Measurements from ENCODE around the gene KRT9.
A peak's percentile ranks its signal among the peaks of the same experiment; 100 is the strongest.

The KRT9 gene

DNA sequence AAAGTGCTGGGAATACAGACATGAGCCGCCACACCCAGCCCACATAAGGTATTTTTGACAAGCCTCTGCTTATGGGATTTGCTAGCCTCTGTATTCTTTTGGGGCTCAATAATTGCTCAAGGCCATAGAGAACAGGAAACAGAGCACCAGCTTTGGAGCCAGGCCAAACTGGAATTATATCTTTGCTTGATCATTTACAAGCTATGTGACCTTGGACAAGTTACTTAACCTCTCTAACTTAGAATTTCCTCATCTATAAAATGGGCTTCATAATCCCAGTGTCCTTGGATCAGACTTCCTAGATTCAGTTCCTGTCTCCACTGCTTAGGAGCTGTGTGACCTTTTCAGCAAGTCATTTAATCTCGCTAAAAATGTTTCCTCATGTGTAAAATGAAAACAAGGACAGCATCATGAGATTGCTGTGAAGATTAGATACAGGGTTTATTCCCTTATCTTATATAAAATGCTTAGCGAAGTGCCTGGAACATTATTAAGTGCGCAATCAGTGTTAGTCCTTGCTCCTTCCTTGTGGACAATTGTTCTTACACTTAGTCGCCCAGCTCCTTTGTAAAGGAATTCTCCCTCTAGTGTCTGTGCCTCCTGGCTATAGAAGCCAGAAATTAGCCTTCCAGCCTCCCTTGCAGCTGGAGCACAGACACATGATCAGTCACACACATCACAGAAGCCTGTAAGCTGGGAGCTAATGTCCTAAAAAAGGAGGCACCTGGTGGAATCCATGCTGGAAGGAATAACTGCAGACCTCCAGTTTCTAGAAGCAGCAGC is 16.6 kb downstream of the KRT9 start:
- Mint-ChIP-seq H3K4me1 (no peaks in the 10 kb centered on the region), H3K36me3 (ENCODE audit: insufficient read depth) (no peaks in the 10 kb centered on the region), H3K27me3 (peaks cover 87% of the 10 kb centered on the region), H3K4me3 (no peak overlapping the region), H3K27ac (ENCODE audit: low read depth) (no peak overlapping the region), H3K9me3 (no peaks in the 10 kb centered on the region)
- DNase-seq (ENCODE audit: low spot score in 2 of 2) (no peak), ATAC-seq (replicated peaks; ENCODE audit: extremely low read depth, poor library complexity, severe bottlenecking) (no peak)

DNA sequence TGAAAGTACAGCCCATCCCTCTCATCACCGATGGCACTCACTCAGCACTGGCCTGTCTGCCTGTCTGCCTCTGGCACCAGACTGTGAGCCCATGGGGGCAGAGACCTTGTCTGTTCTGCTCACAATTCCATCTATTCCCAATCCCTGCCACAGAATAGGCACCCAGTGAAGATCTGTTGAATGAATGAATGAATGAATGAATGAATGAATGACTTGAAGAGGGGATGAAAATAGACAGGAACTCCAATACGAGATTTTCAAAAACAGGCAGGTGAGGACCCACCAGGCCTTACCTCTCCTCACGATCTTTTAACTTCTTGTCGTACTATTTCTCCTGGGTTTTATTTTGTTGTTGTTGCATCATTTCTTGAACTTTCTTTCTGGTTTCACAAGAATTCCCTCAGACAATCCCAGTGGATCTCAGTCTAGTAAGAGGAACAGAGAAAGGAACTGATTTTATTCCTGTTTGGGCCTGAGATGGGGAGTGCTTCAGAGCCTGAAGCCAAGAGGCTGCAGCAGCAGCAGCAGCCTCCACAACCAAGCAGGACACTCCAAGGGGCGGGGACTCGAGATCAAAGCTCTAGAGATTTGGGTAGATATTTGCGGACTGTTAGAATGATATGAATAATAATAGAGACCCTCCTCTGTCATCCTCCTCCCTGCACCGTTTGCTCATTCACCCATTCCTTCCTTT is 17.7 kb downstream of the KRT9 start:
- H3K9me3 Mint-ChIP-seq = no peaks in the 10 kb centered on the region
- H3K4me1 Mint-ChIP-seq = peaks cover 5% of the 10 kb centered on the region
- no peak overlapping the region for H3K27ac Mint-ChIP-seq (ENCODE audit: low read depth)
- H3K36me3 Mint-ChIP-seq (ENCODE audit: insufficient read depth) = no peaks in the 10 kb centered on the region
- no peak for DNase-seq (ENCODE audit: low spot score in 2 of 2)
- no peak for ATAC-seq (replicated peaks; ENCODE audit: extremely low read depth, poor library complexity, severe bottlenecking)
- H3K27me3 Mint-ChIP-seq = peaks cover 76% of the 10 kb centered on the region
- H3K4me3 Mint-ChIP-seq = no peak overlapping the region

DNA sequence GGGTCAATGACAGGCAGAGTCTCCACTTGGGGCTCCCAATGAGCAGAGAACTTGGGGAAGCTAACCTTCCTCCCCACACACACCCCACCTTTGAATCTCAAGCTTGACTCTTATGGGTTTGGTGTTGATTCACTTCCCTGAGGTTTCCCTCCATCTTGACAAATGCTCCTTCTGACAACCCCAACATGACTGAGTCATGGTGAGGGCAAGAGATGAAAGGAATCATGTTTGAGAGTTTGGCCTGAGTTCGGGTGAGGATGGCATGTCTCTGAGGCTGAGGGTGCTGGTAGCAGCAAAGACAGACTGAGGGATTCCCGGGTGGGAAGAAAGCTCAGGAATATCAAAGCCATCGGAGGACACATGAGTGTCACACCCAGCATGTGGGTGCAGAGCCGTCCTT is 18.7 kb downstream of the KRT9 start:
- Mint-ChIP-seq H3K27me3 (peaks cover 68% of the 10 kb centered on the region), H3K4me1 (peaks cover 13% of the 10 kb centered on the region), H3K36me3 (ENCODE audit: insufficient read depth) (no peaks in the 10 kb centered on the region), H3K27ac (ENCODE audit: low read depth) (no peak overlapping the region), H3K4me3 (no peak overlapping the region), H3K9me3 (no peaks in the 10 kb centered on the region)
- no peak for DNase-seq (ENCODE audit: low spot score in 2 of 2)
- ATAC-seq (replicated peaks; ENCODE audit: extremely low read depth, poor library complexity, severe bottlenecking) = no peak

DNA sequence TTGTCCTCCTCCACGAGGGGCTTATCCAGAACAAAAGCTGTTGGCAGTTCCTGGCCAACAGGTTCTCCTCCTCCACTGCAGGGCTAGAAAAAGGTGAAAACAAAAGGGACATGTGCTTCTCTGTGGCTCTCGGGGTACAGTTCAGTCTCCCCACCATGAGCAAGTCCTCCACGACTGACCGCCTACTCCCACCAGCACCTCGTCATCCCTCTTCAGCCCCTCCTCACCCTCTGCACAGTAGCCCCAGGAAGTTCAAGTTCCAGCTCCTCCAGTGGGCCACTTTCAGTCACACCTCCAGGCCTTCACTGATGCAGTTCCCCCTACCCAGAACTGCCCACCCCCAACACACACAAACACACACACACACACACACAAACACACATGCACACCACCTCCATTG is 19.4 kb downstream of the KRT9 start:
- ATAC-seq (replicated peaks; ENCODE audit: extremely low read depth, poor library complexity, severe bottlenecking) (no peak), DNase-seq (ENCODE audit: low spot score in 2 of 2) (no peak)
- peaks cover 67% of the 10 kb centered on the region for H3K27me3 Mint-ChIP-seq
- no peak overlapping the region for H3K4me3 Mint-ChIP-seq
- peaks cover 17% of the 10 kb centered on the region for H3K4me1 Mint-ChIP-seq
- H3K9me3 Mint-ChIP-seq = no peaks in the 10 kb centered on the region
- H3K27ac Mint-ChIP-seq (ENCODE audit: low read depth) = peak overlapping the region; percentile 62
- H3K36me3 Mint-ChIP-seq (ENCODE audit: insufficient read depth) = no peaks in the 10 kb centered on the region

DNA sequence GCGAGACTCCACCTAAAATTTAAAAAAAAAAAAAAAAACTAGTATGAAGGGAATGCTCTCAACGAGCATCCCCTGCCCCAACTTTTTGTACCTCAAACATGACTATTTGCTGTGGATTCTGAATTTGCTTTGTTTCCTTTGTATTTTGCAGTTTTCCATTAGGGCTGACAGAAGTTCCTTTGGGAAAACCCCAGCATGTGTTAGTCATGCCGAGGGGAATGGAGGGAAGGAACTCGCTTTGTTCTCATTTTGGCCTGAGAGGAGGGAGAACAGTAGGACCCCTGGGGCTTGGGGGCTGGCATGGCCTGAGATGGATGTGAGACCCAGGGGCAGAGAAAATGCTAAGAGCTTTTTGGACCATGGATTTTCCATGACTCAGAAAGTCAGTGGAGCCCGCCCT is 20.5 kb downstream of the KRT9 start:
- Mint-ChIP-seq H3K4me1 (peaks cover 17% of the 10 kb centered on the region), H3K27me3 (peaks cover 58% of the 10 kb centered on the region), H3K4me3 (no peak overlapping the region), H3K36me3 (ENCODE audit: insufficient read depth) (no peaks in the 10 kb centered on the region), H3K9me3 (no peaks in the 10 kb centered on the region), H3K27ac (ENCODE audit: low read depth) (no peak overlapping the region)
- ATAC-seq (replicated peaks; ENCODE audit: extremely low read depth, poor library complexity, severe bottlenecking) (no peak), DNase-seq (ENCODE audit: low spot score in 2 of 2) (no peak)

DNA sequence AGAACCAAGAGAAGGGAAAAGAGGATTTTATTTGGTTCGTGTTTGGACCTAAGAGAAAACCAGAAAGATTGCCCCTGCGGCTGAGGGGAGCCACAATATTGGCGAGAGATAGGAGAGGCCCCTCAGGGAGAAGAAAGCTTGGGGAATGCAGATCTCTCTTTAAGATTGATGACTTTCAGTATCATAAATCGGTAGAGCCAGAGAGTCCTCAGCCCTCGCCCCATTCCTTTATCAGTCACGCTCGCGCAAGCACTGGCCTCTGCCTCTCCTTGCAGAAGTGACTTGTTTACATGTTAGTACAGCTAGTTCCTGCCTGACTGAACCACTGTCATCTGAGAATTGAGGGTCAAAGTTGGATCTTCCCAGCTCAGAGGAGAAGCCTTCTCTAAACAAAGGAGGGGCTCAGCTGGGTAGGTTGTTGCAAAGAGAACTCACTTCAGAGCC is 22.2 kb downstream of the KRT9 start:
- Mint-ChIP-seq H3K4me3 (peak overlapping the region; percentile 57), H3K36me3 (ENCODE audit: insufficient read depth) (no peaks in the 10 kb centered on the region), H3K4me1 (peaks cover 17% of the 10 kb centered on the region), H3K27ac (ENCODE audit: low read depth) (no peak overlapping the region), H3K27me3 (peaks cover 41% of the 10 kb centered on the region), H3K9me3 (no peaks in the 10 kb centered on the region)
- DNase-seq (ENCODE audit: low spot score in 2 of 2) = no peak
- no peak for ATAC-seq (replicated peaks; ENCODE audit: extremely low read depth, poor library complexity, severe bottlenecking)

DNA sequence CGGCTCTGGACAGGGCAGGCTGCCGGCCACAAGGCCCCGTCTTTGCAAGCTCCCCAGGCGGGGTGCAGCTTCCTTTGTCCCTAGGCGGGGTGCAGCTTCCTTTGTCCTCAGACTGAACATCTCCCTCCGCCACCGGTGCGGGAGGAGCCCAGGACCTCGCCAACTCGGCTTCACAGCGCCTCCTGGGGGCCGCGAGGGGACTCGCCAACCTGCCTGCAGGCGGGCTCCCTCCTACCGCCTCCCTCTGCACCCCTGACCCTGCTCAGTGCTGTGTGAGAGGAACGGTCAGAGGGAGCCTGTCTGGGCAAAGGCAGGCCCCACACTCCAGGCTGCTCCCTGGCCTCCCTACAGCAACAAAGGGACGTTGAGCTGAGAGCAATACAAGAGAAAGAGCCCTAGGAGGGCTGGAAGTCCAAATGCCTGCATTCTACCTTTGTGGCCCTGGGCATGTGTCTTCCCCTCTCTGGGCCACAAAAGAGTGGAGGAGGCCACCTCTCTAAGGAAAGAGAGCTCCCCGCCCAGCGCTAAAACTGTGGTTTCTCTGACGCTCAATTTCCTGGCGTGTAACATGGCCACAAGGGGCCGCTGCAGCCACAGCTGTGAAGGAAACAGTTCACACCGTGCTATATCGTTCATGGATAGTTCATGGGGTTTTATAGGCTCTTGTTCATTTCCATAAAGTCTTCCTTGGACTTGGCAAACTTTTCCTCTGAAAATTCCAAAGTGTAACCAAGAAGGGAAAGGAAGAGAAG is 22.8 kb downstream of the KRT9 start:
- Mint-ChIP-seq H3K4me1 (peaks cover 17% of the 10 kb centered on the region), H3K36me3 (ENCODE audit: insufficient read depth) (no peaks in the 10 kb centered on the region), H3K27me3 (peaks cover 35% of the 10 kb centered on the region), H3K27ac (ENCODE audit: low read depth) (peak overlapping the region; percentile 58), H3K4me3 (peak overlapping the region; percentile 57), H3K9me3 (no peaks in the 10 kb centered on the region)
- DNase-seq (ENCODE audit: low spot score in 2 of 2) (peak; percentile 76 to 82), ATAC-seq (replicated peaks; ENCODE audit: extremely low read depth, poor library complexity, severe bottlenecking) (peak; percentile 84)

DNA sequence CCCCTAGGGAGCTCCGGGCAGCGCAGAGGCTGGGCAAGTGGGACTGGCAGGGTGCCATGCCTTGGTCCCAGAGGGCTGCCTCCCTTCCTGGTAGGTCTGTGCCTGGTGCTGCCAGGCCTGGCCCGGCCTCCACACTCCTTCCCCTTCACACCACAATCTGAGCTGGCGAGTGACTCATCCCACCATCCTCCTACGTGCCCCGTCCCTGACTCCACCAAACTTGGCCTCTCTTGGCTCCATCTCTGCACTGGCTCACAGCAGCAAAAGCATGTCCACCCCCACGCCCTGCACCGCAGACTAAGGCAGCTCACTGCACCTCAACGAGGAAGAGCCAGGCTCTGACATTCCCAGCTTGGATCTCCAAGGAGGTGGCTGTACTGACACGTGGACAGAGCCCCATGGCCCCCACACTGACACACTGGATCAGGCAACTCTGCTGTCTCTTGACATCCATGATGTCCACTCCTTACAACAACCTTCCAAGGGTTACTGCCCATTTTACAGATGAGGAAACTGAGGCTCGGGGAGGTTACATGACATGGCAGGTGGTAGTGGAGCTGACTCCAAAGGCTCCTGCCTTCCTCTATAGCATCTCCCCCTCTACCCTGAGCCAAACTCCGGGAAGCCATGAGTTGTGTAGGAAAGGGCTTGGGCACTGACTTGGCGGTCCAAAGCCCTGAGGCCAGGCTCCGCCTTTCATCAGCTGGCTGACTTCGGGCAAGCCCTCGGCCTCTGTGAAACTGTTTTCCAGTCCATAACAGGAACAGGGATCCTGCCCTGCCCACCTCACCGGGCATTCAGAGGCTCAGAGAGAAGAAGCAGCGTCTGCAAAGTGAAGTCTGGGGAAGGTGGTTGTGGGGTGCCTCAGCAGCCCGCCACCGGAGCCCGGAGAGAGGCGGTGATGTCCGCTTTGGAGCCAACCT is 23.7 kb downstream of the KRT9 start:
- Mint-ChIP-seq H3K4me3 (peak overlapping the region; percentile 57), H3K27me3 (peaks cover 26% of the 10 kb centered on the region), H3K36me3 (ENCODE audit: insufficient read depth) (no peaks in the 10 kb centered on the region), H3K27ac (ENCODE audit: low read depth) (peak overlapping the region; percentile 58), H3K9me3 (no peaks in the 10 kb centered on the region), H3K4me1 (peaks cover 17% of the 10 kb centered on the region)
- DNase-seq (ENCODE audit: low spot score in 2 of 2) (no peak), ATAC-seq (replicated peaks; ENCODE audit: extremely low read depth, poor library complexity, severe bottlenecking) (no peak)

DNA sequence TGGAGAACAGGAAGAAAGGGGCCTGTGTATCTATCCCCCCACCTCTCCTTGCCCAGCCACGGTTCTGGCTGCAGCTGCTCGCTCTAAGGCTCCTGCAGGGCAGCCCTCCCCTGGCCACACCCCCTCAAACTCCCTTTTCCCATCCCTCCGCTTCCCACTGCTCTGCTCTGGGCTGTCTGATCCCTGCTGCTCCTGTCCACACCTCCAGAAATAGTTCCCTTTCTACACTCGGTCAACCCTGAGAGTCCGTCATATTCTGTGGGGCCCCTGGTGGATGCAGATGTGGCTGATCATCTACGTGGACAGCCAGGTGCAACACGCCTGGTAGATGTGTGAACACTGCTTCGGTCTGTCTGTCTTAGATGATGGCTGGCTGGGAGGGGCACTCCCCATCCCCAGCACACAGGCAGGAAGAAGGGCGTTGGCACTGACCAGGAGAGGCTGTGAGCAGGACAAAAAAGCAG is 24.4 kb downstream of the KRT9 start:
- ATAC-seq (replicated peaks; ENCODE audit: extremely low read depth, poor library complexity, severe bottlenecking) = no peak
- H3K36me3 Mint-ChIP-seq (ENCODE audit: insufficient read depth) = no peaks in the 10 kb centered on the region
- no peak for DNase-seq (ENCODE audit: low spot score in 2 of 2)
- H3K27ac Mint-ChIP-seq (ENCODE audit: low read depth) = no peak overlapping the region
- H3K4me1 Mint-ChIP-seq = peaks cover 17% of the 10 kb centered on the region
- no peak overlapping the region for H3K4me3 Mint-ChIP-seq
- peaks cover 19% of the 10 kb centered on the region for H3K27me3 Mint-ChIP-seq
- no peaks in the 10 kb centered on the region for H3K9me3 Mint-ChIP-seq

DNA sequence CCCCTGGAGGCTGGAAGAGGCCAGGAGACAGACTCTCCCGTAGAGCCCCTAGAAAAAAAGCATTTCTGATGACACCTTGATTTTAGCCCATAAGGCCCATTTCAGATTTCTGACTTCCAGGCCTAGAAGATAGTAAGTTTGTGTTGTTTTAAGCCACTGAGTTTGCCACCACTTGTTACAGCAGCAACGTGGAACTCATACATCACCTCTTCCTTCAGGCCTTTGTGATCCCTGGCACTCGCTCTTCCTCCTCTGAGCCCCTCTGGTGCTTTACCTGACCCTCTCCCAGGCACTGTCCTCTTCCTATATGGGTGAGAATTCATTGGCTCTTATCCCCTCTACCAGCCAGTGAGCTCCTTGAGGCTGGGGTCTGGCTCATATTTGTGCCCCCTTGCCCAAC is 25.0 kb downstream of the KRT9 start:
- H3K4me3 Mint-ChIP-seq = no peak overlapping the region
- DNase-seq (ENCODE audit: low spot score in 2 of 2) (no peak), ATAC-seq (replicated peaks; ENCODE audit: extremely low read depth, poor library complexity, severe bottlenecking) (no peak)
- H3K27me3 Mint-ChIP-seq = peaks cover 13% of the 10 kb centered on the region
- H3K9me3 Mint-ChIP-seq = no peaks in the 10 kb centered on the region
- no peak overlapping the region for H3K27ac Mint-ChIP-seq (ENCODE audit: low read depth)
- peaks cover 17% of the 10 kb centered on the region for H3K4me1 Mint-ChIP-seq
- no peaks in the 10 kb centered on the region for H3K36me3 Mint-ChIP-seq (ENCODE audit: insufficient read depth)

DNA sequence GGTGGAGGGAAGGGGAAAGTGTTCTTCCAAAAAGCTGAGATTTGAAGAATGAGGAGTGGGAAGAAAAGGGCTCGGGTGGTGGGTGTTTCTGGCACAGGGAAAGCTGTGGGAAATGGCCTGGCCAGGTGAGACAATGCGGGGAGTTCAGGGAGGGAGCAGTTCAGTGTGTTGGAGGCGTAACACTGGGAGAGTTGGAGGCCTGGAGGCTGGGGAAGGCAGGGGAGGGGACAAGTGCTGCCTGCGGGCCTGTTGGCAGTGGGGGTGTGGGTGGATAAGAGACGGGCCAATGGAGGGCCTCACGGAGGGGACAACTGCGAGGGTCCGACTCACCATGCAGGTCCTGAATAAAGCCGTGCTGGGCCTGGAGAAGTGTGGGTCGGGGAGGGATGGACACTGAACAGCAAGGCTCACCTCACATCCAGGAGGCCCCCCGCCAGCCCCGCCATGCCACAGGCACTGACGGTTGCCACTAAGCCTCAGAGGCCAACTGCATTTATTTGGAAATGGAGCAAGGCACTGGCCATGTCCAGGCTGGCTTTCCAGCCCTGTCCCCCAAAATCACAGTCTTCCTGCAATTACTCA is 25.9 kb downstream of the KRT9 start:
- Mint-ChIP-seq H3K4me1 (peaks cover 17% of the 10 kb centered on the region), H3K9me3 (no peaks in the 10 kb centered on the region), H3K36me3 (ENCODE audit: insufficient read depth) (no peaks in the 10 kb centered on the region), H3K4me3 (no peak overlapping the region), H3K27ac (ENCODE audit: low read depth) (no peak overlapping the region), H3K27me3 (peaks cover 8% of the 10 kb centered on the region)
- ATAC-seq (replicated peaks; ENCODE audit: extremely low read depth, poor library complexity, severe bottlenecking) (no peak), DNase-seq (ENCODE audit: low spot score in 2 of 2) (no peak)
